GM18858 (cell line): ENCODE data around the gene MYO18A.
"Not testable (repeated sequence)": the region's sequence is repeated elsewhere in the genome, so short reads cannot be mapped to it uniquely, and the experiment has no call there.

Source experiments
- ATAC-seq: cut with Tn5 transposase; IDR thresholded peaks from one replicate; pipeline ENCODE4 v1.9.1; 2021; ENCODE audit not compliant: unreplicated experiment

The MYO18A gene

GRCh38 chr17:29180034-29180787 is at the start of gene MYO18A:
Gene MYO18A (minus strand): TSS chr17:29180398. CDS start chr17:29166940, 13,458 bp downstream.
- peak; percentile 71 for ATAC-seq

GRCh38 chr17:29225396-29225795 is 45.2 kb upstream of the MYO18A start:
- no peak for ATAC-seq

GRCh38 chr17:29221338-29221737 is 41.1 kb upstream of the MYO18A start:
- not testable (repeated sequence) for ATAC-seq

- no peak for ATAC-seq
Observed at GRCh38 chr17:29219378-29220047, 39.3 kb upstream of the MYO18A start.

- no peak for ATAC-seq
Observed at GRCh38 chr17:29216856-29217255, 36.7 kb upstream of the MYO18A start.

GRCh38 chr17:29216181-29216580 is 36.0 kb upstream of the MYO18A start:
- no peak for ATAC-seq

- no peak for ATAC-seq
Observed at GRCh38 chr17:29215717-29216116, 35.5 kb upstream of the MYO18A start.

GRCh38 chr17:29215174-29215573 is 35.0 kb upstream of the MYO18A start:
- no peak for ATAC-seq

- no peak for ATAC-seq
Observed at GRCh38 chr17:29214215-29215146, 34.3 kb upstream of the MYO18A start.

- no peak for ATAC-seq
Observed at GRCh38 chr17:29212681-29213121, 32.5 kb upstream of the MYO18A start.

- no peak for ATAC-seq
Observed at GRCh38 chr17:29212094-29212631, 32.0 kb upstream of the MYO18A start.

- no peak for ATAC-seq
Observed at GRCh38 chr17:29210879-29211278, 30.7 kb upstream of the MYO18A start.

- ATAC-seq: no peak
Observed at GRCh38 chr17:29209073-29209472, 28.9 kb upstream of the MYO18A start.

- no peak for ATAC-seq
Observed at GRCh38 chr17:29207975-29208374, 27.8 kb upstream of the MYO18A start.

- no peak for ATAC-seq
Observed at GRCh38 chr17:29205047-29205446, 24.8 kb upstream of the MYO18A start.

- not testable (repeated sequence) for ATAC-seq
Observed at GRCh38 chr17:29204068-29204804, 24.0 kb upstream of the MYO18A start.

GRCh38 chr17:29197516-29198272 is 17.5 kb upstream of the MYO18A start:
- ATAC-seq: no peak

GRCh38 chr17:29196769-29197515 is 16.7 kb upstream of the MYO18A start:
- ATAC-seq: no peak
